MM.1S (cell line): ENCODE data around the gene C2orf42.

Experiments used
- CTCF ChIP-seq: fragments of 300-600 bp; sonication (generic); IDR thresholded peaks from 2 replicates; pipeline ENCODE4 v1.5.1; 2016; ENCODE audit warnings: antibody characterized with exemption, low read length, mixed read lengths
- EZH2 ChIP-seq: fragments of 300-600 bp; sonication (generic); optimal IDR thresholded peaks from 2 replicates; pipeline ENCODE3; 2017; ENCODE audit warnings: low read depth, mild to moderate bottlenecking, antibody characterized with exemption, low read length, mixed read lengths
- EZH2phosphoT487 ChIP-seq: fragments of 300-600 bp; sonication (generic); IDR thresholded peaks from 2 replicates; pipeline ENCODE4 v1.6.1; 2018; ENCODE audit warnings: antibody characterized with exemption, low read length

- TF ChIP-seq CTCF (no peak), EZH2 (no peak), EZH2phosphoT487 (no peak)
Measured at GRCh38 chr2:70132244-70133126, 58.3 kb downstream of the C2orf42 start.
